GM12892 (cell line): ENCODE data around the gene PEMT.

Experiments
- POLR2A ChIP-seq: IDR thresholded peaks from 2 replicates; pipeline ENCODE4 v1.6.1; 2011; ENCODE audit warnings: low read depth, low read length, control low read depth
- POLR2AphosphoS5 ChIP-seq: IDR thresholded peaks from 2 replicates; pipeline ENCODE4 v1.6.1; 2011; ENCODE audit warnings: low read depth, low read length, control low read depth
- TAF1 ChIP-seq: IDR thresholded peaks from 2 replicates; pipeline ENCODE4 v1.6.1; 2011; ENCODE audit warnings: low read depth, mild to moderate bottlenecking, control low read depth, low read length, borderline replicate concordance

DNA sequence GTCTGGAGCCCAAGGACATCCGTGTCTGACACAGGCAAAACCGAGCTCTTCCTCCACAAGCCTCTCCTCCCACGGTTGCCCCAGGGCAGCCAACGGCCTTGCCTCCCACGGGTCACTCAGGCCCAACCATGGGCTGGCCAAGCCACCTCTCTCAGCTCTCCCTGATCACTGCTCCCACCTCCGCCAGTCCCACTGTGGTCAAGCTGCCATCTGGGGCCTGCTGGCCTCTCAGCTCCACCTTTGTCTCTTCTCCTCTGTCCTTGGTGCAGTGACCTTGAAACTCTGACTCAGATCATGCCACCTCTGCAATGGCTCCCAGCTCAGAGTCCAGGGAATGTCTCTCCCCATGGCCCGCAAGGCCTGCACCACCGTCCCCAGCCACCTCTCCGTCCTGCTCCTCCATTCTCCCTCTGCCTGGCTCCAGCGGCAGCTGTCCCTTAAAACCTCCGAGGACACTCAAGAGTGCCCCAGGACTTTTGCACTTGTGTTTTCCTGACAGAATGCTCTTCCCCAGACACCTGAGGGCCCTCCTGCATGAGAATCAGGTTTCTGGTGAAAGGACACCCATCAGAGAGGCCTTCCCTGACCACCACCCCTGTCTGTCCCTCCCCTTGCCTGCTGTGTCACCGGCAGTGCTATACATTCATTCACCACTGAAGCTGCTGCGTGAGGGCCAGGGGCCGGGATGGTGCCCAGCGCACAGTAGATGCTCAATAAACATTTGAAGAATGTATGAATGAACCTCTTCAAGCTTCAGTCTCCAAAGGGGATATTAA is 19.3 kb downstream of the PEMT start:
- TF ChIP-seq POLR2A: no peak
- TF ChIP-seq POLR2AphosphoS5: no peak
- TF ChIP-seq TAF1: no peak
